Stimulated activated CD8-positive, alpha-beta memory T cell treated with anti-CD3 and anti-CD28 coated beads, Interleukin-2, amount 100 ng/mL, for 1 hour (primary cell): ENCODE measurements around the gene DUSP14.
"Not testable (repeated sequence)": the region's sequence is repeated elsewhere in the genome, so short reads cannot be mapped to it uniquely, and the experiment has no call there.

Source experiments
- DNase-seq, 2 donors: peaks; one replicate each; pipeline ENCODE4 v3.0.0-alpha.2; 2020; ENCODE audit warnings: low read depth in 2 of 2

The DUSP14 gene

GRCh38 chr17:37489197-37490001, at the start of gene DUSP14:
Gene DUSP14, plus strand, starts transcription at chr17:37489891. Its CDS starts 22,382 bp downstream, at chr17:37512273.
- DNase-seq: peak; percentile 62 to 71

- no peak for DNase-seq
These were observed 49.3 kb upstream of the DUSP14 start for GRCh38 chr17:37440424-37440823.

- not testable (repeated sequence) for DNase-seq
These were observed 48.2 kb upstream of the DUSP14 start for GRCh38 chr17:37441369-37442014.

- DNase-seq: no peak
These were observed 43.7 kb upstream of the DUSP14 start for GRCh38 chr17:37446027-37446426.

GRCh38 chr17:37447641-37448040, 42.0 kb upstream of the DUSP14 start:
- DNase-seq: no peak

- DNase-seq: no peak
These were observed 39.6 kb upstream of the DUSP14 start for GRCh38 chr17:37450112-37450511.

GRCh38 chr17:37457801-37458200, 31.9 kb upstream of the DUSP14 start:
- DNase-seq: not testable (repeated sequence)

GRCh38 chr17:37458805-37459204, 30.9 kb upstream of the DUSP14 start:
- no peak for DNase-seq

- no peak for DNase-seq
These were observed 28.0 kb upstream of the DUSP14 start for GRCh38 chr17:37461668-37462067.

- no peak for DNase-seq
These were observed 27.2 kb upstream of the DUSP14 start for GRCh38 chr17:37462492-37462891.

- DNase-seq: no peak
These were observed 26.7 kb upstream of the DUSP14 start for GRCh38 chr17:37463039-37463438.

- DNase-seq: no peak
These were observed 24.5 kb upstream of the DUSP14 start for GRCh38 chr17:37465069-37465616.

GRCh38 chr17:37466471-37466870, 23.2 kb upstream of the DUSP14 start:
- no peak for DNase-seq

- no peak for DNase-seq
These were observed 19.5 kb upstream of the DUSP14 start for GRCh38 chr17:37470181-37470580.

- DNase-seq: no peak
These were observed 13.8 kb upstream of the DUSP14 start for GRCh38 chr17:37475731-37476420.

GRCh38 chr17:37476431-37477120, 13.1 kb upstream of the DUSP14 start:
- DNase-seq: no peak

- DNase-seq: no peak
These were observed 11.5 kb upstream of the DUSP14 start for GRCh38 chr17:37478187-37478586.

GRCh38 chr17:37479025-37479424, 10.7 kb upstream of the DUSP14 start:
- DNase-seq: no peak

- no peak for DNase-seq
These were observed 9.3 kb upstream of the DUSP14 start for GRCh38 chr17:37480427-37480826.

- no peak for DNase-seq
These were observed 8.6 kb upstream of the DUSP14 start for GRCh38 chr17:37481001-37481665.
